CD4-positive, alpha-beta T cell treated with Interleukin-12 subunit alpha and Interleukin-12 subunit beta, for 1 hour (primary cell): ENCODE measurements around the gene GTF2E1.
"Not testable (repeated sequence)": the region's sequence is repeated elsewhere in the genome, so short reads cannot be mapped to it uniquely, and the experiment has no call there.

Source experiments
- DNase-seq: peaks from one replicate; pipeline ENCODE4 v3.0.0-alpha.2; 2020

The GTF2E1 gene

GRCh38 chr3:120758551-120758950 is 16.0 kb downstream of the GTF2E1 start:
- DNase-seq, result not testable (repeated sequence)

DNA sequence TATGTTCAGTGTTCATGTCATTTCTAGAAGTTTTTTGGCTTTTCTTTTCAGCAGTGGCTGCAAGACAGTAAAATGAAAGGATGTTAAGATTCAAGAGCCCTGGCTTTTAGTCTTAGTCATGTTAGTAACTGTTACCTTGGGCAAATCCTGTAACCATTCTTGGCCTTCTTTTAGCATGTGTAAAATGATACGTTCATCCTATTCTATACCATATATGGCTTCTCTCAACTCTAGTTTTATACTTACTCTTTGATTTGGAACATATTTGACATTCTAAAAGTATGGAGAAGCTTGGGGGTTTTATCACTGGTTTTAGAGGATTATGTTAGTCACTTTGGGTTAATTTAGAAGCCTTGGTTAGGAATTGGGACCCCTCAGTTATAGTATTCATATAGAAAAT is 20.1 kb downstream of the GTF2E1 start:
- DNase-seq, result no peak

DNA sequence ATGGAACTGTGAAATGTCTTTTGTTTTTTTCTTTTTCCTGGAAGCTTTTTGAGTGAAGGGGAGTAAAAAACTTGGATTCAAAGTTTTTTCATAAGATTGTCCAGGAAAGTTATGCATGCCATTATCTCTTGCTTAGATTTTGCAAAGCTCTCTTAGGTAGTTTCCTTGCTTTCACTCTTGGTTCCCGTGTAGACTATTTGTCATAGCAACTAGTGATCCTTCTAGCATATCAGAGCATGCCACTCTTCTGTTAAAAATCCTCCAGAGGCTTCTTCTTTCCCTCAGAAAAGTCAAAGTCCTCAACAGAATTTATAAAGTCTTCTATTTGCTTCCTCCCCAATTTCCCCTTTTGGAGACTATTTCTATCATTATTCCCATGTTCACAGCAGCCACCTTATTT is 21.1 kb downstream of the GTF2E1 start:
- no peak for DNase-seq

DNA sequence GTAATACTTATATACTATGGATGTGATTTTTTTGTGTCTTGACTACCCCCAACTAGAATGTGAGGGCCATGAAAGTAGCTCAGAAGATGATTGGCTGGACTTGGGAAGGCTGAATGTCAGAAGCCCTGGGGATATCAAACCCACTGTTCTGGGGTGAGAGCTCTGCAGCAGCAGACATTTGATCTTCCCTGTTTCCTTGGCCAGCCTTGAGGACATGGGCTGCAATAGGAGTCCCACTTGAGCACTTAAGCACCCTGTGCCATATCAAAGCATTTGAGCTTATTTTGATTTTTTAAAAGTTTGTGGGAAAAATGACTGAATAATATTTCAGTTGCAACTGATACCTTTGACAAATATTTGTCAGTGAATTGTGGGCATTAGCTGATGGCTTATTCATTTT is 21.7 kb downstream of the GTF2E1 start:
- DNase-seq, result no peak

DNA sequence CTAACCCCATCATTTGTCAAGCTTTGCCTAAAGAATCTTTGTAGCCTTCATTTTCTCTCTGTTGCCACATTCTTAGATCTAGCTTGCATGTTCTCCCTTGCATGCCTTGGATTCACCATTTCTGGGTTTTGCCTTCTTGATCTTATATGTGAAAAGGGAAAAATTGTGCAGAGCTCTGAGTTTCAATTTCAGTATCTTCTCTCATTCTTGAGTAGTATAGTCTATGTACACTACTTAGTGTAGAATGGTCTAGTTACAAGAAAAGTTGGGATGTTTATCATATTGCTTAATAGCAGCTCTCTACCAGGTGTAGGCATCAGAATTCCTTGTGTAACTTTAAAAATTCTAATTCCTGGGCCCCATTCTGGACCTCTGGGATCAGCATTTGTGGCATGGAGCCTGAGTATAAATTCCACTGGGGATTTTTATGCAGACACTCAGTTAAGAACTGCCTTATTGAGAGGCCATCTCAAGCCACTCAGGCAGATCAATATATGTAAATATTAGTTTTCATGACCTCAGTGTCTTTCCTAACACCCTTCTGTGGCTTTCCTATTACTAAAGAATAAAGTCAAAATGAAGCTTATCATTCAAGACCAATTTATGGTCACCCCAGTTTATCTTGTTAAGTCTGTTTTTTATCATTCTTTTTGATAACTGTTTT is 23.4 kb downstream of the GTF2E1 start:
- DNase-seq, result no peak

DNA sequence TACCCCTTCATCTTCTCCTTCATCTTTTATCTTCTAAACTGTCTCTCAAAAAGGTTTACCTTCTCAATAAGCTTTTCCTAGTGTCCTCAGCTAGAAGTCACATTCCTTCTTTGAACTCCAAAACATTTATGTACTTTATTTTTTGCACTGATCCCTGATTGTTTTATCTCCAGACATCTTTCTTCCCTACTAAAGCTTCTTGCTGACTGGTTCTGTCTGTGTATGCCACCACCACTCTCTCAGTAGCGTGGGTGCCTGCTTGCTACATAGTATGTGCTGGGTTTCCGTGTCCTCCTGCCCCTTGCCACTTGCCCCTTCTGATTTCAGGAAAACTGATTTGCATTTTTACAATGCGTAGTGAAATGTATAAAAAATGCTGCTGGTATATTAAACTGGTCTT is 24.0 kb downstream of the GTF2E1 start:
- DNase-seq, result no peak

DNA sequence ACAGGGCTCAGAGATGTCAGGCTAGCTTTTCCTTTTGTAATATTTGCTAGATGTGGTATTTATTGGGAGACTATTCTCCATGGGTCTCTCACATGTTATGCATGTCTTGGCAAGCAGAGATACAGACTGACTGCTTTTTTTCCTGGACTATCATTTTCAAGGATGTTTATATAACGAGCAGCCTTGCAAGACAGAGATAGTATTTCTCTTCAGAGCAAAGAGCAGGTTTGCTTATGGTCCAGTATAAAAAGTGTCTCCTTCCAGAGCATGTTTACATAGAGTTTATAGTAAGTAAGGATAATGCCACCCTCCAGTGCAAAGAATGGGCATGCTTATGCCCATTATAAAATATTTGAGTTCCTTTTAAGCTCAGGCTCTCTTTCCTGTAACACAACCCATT is 24.6 kb downstream of the GTF2E1 start:
- no peak for DNase-seq

DNA sequence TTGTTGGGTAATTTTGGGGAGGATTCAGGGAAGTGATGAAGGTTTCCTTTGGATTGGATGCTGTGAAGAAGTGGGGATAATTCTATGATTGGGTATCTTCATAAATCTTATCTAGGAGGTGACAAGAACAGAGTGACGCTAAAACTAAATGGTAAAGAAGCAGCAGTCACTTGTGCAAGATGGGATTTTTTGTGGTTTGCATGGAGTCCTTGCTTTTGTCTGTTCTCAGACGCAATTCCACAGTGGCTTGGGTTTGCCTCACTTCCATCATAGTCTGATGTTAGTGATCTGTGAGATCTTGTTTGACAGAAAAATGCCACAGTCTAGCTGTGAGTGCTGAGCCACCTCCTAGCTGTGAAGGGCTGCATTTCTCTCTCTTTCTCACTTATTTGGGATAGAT is 26.9 kb downstream of the GTF2E1 start:
- DNase-seq, result no peak

DNA sequence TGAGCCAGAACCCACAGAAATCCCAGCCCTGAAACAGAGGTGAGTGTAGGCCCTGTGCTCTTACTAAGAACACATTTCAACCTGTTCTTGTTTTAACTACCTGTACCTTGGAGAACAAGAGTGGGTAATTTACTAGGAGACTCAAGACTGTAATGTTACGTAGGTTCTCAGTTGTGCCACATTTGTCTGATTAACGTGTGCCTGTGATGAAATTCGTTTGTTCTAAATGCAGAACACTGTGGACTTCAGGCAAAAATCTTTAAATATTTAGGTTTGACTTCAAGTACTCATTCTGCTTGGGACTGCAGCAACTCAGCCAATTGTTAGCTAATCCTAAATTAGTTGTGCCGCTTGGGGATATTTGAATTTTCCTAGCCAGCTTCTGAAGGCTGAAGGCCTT is 28.3 kb downstream of the GTF2E1 start:
- DNase-seq, result no peak

- no peak for DNase-seq
These were observed 29.5 kb downstream of the GTF2E1 start for GRCh38 chr3:120772081-120772480.

- no peak for DNase-seq
These were observed 31.4 kb downstream of the GTF2E1 start for GRCh38 chr3:120773932-120774331.

- no peak for DNase-seq
These were observed 32.9 kb downstream of the GTF2E1 start for GRCh38 chr3:120775411-120775810.

DNA sequence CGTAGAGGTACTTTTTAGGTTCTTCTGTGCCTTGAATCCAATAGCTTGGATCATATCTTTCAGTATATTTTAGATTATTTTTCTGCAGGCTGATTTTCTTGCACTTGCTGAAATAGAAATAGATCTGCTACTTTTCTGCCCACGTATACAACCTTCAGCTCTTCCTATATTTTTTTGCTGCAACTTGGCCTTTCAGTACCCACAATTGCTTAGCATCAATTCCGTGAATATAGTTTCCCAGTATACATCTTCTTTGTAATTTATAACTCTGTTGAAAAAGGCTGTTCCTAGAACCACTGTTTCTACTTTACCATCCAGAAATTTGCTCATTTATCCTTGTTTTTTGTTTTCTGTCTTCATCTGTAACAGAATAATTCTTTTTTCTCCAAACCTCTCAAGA is 36.2 kb downstream of the GTF2E1 start:
- DNase-seq, result no peak

GRCh38 chr3:120780977-120781376 is 38.4 kb downstream of the GTF2E1 start:
- no peak for DNase-seq

DNA sequence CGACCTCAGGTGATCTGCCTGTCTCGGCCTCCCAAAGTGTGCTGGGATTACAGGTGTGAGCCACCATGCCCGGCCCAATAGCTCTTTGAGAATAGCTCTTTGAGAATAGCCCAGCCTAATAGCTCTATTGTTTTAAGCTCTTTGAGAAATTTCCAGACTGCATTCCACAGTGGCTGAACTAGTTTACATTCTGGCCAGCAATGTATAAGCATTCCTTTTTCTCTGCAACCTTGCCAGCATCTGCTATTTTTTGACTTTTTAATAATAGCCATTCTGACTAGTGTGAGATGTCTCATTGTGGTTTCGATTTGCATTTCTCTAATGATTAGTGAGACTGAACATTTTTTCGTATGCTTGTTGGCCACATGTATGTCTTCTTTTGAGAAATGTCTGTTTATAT is 43.3 kb downstream of the GTF2E1 start:
- DNase-seq, result not testable (repeated sequence)

GRCh38 chr3:120791010-120791409 is 48.5 kb downstream of the GTF2E1 start:
- DNase-seq, result no peak

GRCh38 chr3:120791913-120792312 is 49.4 kb downstream of the GTF2E1 start:
- no peak for DNase-seq

GRCh38 chr3:120793601-120794000 is 51.1 kb downstream of the GTF2E1 start:
- DNase-seq, result no peak

GRCh38 chr3:120795017-120795648 is 52.6 kb downstream of the GTF2E1 start:
- peak; percentile 82 for DNase-seq

- no peak for DNase-seq
These were observed 53.4 kb downstream of the GTF2E1 start for GRCh38 chr3:120795959-120796358.

DNA sequence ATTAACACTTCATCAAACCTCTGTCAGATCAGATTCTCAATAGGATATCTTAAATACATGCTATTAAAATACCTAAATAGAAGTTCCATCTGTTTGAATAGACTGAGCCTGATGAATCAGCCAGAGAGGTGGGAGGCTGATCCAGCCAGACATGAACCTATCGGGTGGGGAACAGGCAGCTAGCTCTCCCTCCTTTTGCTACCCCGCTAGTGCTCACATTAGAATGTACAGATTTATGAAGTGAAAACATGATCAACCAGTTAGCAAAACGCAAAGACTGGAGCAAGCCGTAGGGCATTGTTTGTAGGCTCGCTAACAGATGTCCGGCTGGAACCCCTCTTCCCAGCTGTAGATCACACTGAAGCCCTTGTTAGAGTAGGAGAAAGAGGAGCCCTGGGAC is 54.4 kb downstream of the GTF2E1 start:
- DNase-seq, result no peak

- no peak for DNase-seq
These were observed 55.3 kb downstream of the GTF2E1 start for GRCh38 chr3:120797857-120798256.

DNA sequence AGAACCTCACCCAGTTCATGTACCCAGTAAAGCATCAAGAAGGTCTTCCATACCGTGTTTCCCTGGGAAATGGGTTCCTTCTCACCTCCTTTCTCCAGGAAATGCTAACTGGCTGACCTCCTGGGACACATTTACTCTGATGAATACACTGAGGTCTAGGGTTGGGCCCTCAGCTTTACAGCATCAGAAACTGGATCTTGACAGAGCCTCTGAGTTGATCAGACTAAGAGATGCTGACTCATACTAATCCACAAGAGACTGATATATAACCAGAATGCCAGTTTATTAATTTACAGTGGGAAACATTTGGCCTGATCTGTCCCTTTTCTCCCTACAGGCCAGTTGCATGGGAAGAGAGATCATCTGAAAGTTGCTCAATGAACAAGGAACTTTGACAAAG is 55.8 kb downstream of the GTF2E1 start:
- DNase-seq, result no peak

- DNase-seq, result no peak
These were observed 58.1 kb downstream of the GTF2E1 start for GRCh38 chr3:120800625-120801024.

- no peak for DNase-seq
These were observed 58.9 kb downstream of the GTF2E1 start for GRCh38 chr3:120801484-120801883.
